ENCODE results near the gene IQSEC3. TPM values are rescaled to one million over a fixed set of nuclear protein-coding genes. Genes with fewer than 3 reads are reported as not detected.

The IQSEC3 gene
- polyA plus RNA-seq, 4 donors: under 0.01 to 1.5 (median 1.4) TPM; not detected in 1

DNA sequence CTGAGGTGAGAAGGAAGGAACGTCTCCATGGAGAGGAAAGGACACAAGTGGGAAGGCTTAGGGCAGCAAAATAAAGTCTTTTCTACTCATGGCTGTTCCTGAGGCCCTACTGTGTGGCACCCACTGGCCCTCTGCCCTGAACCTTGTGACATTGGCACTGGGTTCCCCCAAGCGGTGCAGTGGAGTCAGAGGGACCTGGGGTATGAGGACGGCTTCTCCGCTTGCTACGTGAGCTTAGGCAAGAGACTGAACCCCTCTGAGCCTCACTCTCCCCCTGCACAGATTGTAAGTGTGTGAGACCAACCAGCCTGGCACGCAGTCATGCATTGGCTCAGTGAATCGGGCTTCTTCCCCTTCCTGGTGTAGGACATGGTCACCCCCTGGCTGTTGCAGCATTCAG lies 127.7 kb downstream of the IQSEC3 start:
- peaks cover 0 to 3% (median 0%) of the 10 kb centered on the region in 3 donors for H3K4me1 ChIP-seq (ENCODE audit: control insufficient read depth in 3 of 3, insufficient read depth in 2 of 3, low read depth in 1 of 3, low read length in 2 of 3)
- peaks cover 0 to 5% of the 10 kb centered on the region in 2 donors for H3K9me3 ChIP-seq (ENCODE audit: control insufficient read depth in 2 of 2, insufficient read depth in 1 of 2, low read depth in 1 of 2, low read length in 1 of 2)
- H3K4me3 ChIP-seq (ENCODE audit: low read depth in 1 of 3, low read length in 3 of 3): no peak overlapping the region
- no peaks in the 10 kb centered on the region for H3K36me3 ChIP-seq (ENCODE audit: control insufficient read depth in 3 of 3, insufficient read depth in 2 of 3, low read depth in 1 of 3, low read length in 3 of 3)
- H3K27ac ChIP-seq (ENCODE audit: low read depth in 1 of 3, low read length in 2 of 3): no peak overlapping the region
- peaks cover 0 to 13% (median 3%) of the 10 kb centered on the region in 3 donors for H3K27me3 ChIP-seq (ENCODE audit: control insufficient read depth in 3 of 3, insufficient read depth in 3 of 3, low read length in 3 of 3)
- WGBS, 3 donors: 76 to 85% (median 81%) methylated on average over 7 of the region's 7 CpGs
- FAIRE-seq: no peak
- no peak for DNase-seq

DNA sequence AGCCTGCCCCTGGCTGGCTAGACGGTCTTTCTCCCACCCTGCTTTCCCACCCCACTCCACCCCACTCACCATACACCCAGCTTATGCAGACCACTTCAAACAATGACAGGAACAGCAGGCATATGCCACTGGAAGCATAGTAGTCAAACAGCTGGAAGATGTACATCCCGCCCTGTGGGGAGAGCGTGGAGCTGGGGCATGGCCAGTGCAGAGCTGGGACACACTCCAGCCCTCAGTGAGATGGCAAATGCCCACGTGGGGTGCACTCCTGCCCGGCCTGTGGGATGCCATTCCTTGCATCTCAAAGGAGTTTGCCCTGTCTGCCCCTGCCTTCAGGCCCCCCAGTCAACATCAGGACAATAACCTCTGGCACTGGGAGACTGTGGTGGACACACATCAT lies 128.6 kb downstream of the IQSEC3 start:
- Histone ChIP-seq H3K27ac (ENCODE audit: low read depth in 1 of 3, low read length in 2 of 3) (no peak overlapping the region), H3K4me3 (ENCODE audit: low read depth in 1 of 3, low read length in 3 of 3) (no peak overlapping the region), H3K9me3 (ENCODE audit: control insufficient read depth in 2 of 2, insufficient read depth in 1 of 2, low read depth in 1 of 2, low read length in 1 of 2) (peaks cover 0 to 5% of the 10 kb centered on the region in 2 donors), H3K4me1 (ENCODE audit: control insufficient read depth in 3 of 3, insufficient read depth in 2 of 3, low read depth in 1 of 3, low read length in 2 of 3) (no peaks in the 10 kb centered on the region), H3K27me3 (ENCODE audit: control insufficient read depth in 3 of 3, insufficient read depth in 3 of 3, low read length in 3 of 3) (peaks cover 0 to 17% (median 4%) of the 10 kb centered on the region in 3 donors), H3K36me3 (ENCODE audit: control insufficient read depth in 3 of 3, insufficient read depth in 2 of 3, low read depth in 1 of 3, low read length in 3 of 3) (no peaks in the 10 kb centered on the region)
- FAIRE-seq (no peak), DNase-seq (no peak)
- 71 to 75% (median 74%) methylated on average over 5 of the region's 5 CpGs for WGBS, 3 donors

DNA sequence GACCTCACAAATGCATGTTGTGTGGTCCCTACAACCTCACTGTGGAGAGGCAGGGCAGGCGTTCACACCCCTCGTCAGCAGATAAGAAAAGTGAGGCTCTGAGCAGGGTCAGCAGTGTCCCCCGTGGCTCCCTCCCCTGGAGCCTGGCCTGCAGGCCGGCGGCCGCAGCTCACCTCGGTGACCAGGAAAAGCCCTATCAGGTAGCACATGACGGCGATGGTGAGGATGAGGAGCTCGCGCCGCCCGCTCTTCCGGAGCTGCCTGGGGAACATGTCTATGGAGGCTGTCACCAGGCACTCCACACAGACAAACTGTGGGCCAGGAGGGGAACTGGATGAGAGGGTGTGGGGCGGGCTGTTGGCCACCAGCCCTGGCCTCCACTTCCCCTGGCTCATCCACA lies 129.4 kb downstream of the IQSEC3 start:
- DNase-seq (no peak), FAIRE-seq (no peak)
- Histone ChIP-seq H3K4me1 (ENCODE audit: control insufficient read depth in 3 of 3, insufficient read depth in 2 of 3, low read depth in 1 of 3, low read length in 2 of 3) (no peaks in the 10 kb centered on the region), H3K27ac (ENCODE audit: low read depth in 1 of 3, low read length in 2 of 3) (no peak overlapping the region), H3K27me3 (ENCODE audit: control insufficient read depth in 3 of 3, insufficient read depth in 3 of 3, low read length in 3 of 3) (peaks cover 0 to 18% (median 4%) of the 10 kb centered on the region in 3 donors), H3K9me3 (ENCODE audit: control insufficient read depth in 2 of 2, insufficient read depth in 1 of 2, low read depth in 1 of 2, low read length in 1 of 2) (peaks cover 0 to 5% of the 10 kb centered on the region in 2 donors), H3K4me3 (ENCODE audit: low read depth in 1 of 3, low read length in 3 of 3) (no peak overlapping the region), H3K36me3 (ENCODE audit: control insufficient read depth in 3 of 3, insufficient read depth in 2 of 3, low read depth in 1 of 3, low read length in 3 of 3) (no peaks in the 10 kb centered on the region)
- WGBS, 3 donors: 85 to 89% (median 87%) methylated on average over 13 to 15 of the region's 15 CpGs

DNA sequence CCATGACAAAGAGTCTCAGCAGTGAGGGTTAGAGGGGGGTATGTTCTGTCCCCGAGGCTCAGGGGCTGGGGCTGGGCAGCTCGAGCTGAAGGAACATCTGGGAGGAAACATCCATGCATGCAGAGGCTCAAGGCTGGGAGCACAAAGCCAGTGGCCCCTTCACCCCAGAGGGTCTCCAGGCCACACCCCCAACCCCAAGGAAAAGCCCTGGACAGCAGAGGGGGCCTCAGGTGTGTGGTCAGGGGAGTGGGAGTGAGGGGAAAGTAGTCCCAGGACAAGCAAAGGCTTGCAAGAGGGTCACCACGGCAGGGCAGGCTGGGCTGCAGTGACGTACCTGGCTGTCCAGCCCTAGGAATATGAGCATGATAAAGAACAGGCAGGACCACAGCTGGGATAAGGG lies 129.9 kb downstream of the IQSEC3 start:
- Histone ChIP-seq H3K9me3 (ENCODE audit: control insufficient read depth in 2 of 2, insufficient read depth in 1 of 2, low read depth in 1 of 2, low read length in 1 of 2) (peaks cover 0 to 5% of the 10 kb centered on the region in 2 donors), H3K4me1 (ENCODE audit: control insufficient read depth in 3 of 3, insufficient read depth in 2 of 3, low read depth in 1 of 3, low read length in 2 of 3) (no peaks in the 10 kb centered on the region), H3K27me3 (ENCODE audit: control insufficient read depth in 3 of 3, insufficient read depth in 3 of 3, low read length in 3 of 3) (peaks cover 0 to 20% (median 4%) of the 10 kb centered on the region in 3 donors), H3K36me3 (ENCODE audit: control insufficient read depth in 3 of 3, insufficient read depth in 2 of 3, low read depth in 1 of 3, low read length in 3 of 3) (no peaks in the 10 kb centered on the region), H3K27ac (ENCODE audit: low read depth in 1 of 3, low read length in 2 of 3) (no peak overlapping the region), H3K4me3 (ENCODE audit: low read depth in 1 of 3, low read length in 3 of 3) (no peak overlapping the region)
- no peak for FAIRE-seq
- 68 to 74% (median 74%) methylated on average over 4 of the region's 4 CpGs for WGBS, 3 donors
- DNase-seq: no peak

GRCh38 chr12:197347-197746 lies 130.8 kb downstream of the IQSEC3 start:
- Histone ChIP-seq H3K36me3 (ENCODE audit: control insufficient read depth in 3 of 3, insufficient read depth in 2 of 3, low read depth in 1 of 3, low read length in 3 of 3) (no peaks in the 10 kb centered on the region), H3K4me3 (ENCODE audit: low read depth in 1 of 3, low read length in 3 of 3) (no peak overlapping the region), H3K27me3 (ENCODE audit: control insufficient read depth in 3 of 3, insufficient read depth in 3 of 3, low read length in 3 of 3) (peaks cover 0 to 28% (median 6%) of the 10 kb centered on the region in 3 donors), H3K27ac (ENCODE audit: low read depth in 1 of 3, low read length in 2 of 3) (no peak overlapping the region), H3K9me3 (ENCODE audit: control insufficient read depth in 2 of 2, insufficient read depth in 1 of 2, low read depth in 1 of 2, low read length in 1 of 2) (no peaks in the 10 kb centered on the region), H3K4me1 (ENCODE audit: control insufficient read depth in 3 of 3, insufficient read depth in 2 of 3, low read depth in 1 of 3, low read length in 2 of 3) (no peaks in the 10 kb centered on the region)
- FAIRE-seq (no peak), DNase-seq (no peak)
- 76 to 90% (median 86%) methylated on average over 3 of the region's 3 CpGs for WGBS, 3 donors

DNA sequence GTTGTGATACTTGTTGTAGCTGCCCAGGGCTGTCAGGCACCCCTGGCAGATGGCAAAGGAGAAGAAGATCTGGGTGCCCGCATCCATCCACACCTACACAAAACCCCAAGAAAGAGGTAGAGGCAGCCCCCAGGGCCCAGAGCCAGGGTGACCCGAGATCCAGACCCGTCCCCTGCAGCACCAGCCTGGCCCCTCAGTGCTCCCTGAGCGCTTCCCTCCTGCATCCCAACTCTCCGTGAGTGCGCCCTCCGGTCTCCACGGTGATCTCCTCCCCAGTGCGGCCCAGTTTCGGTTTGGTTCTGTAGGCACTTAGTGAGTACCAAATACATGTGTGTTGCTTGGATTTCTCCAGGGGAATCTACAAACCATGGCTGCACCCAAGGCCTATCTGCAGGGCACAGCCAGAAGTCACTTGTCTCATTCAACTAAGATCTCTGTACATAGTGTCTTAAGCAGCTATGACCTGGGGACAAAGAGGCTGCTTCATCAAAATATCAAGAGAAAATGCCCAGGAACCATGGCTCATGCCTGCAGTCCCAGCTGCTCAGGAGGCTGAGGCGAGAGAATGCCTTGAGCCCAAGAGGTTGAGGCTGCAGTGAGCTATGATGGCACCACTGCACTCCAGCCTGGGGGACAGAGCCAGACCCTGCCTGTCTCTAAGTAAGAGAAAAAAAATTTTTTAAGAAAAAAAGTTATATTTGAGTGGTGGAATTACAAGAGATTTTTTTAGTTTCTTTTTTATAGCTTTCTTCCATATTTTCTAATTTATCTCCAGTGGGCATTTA lies 131.5 kb downstream of the IQSEC3 start:
- FAIRE-seq: no peak
- Histone ChIP-seq H3K4me3 (ENCODE audit: low read depth in 1 of 3, low read length in 3 of 3) (no peak overlapping the region), H3K27me3 (ENCODE audit: control insufficient read depth in 3 of 3, insufficient read depth in 3 of 3, low read length in 3 of 3) (peaks cover 0 to 36% (median 6%) of the 10 kb centered on the region in 3 donors), H3K36me3 (ENCODE audit: control insufficient read depth in 3 of 3, insufficient read depth in 2 of 3, low read depth in 1 of 3, low read length in 3 of 3) (no peaks in the 10 kb centered on the region), H3K4me1 (ENCODE audit: control insufficient read depth in 3 of 3, insufficient read depth in 2 of 3, low read depth in 1 of 3, low read length in 2 of 3) (no peaks in the 10 kb centered on the region), H3K9me3 (ENCODE audit: control insufficient read depth in 2 of 2, insufficient read depth in 1 of 2, low read depth in 1 of 2, low read length in 1 of 2) (no peaks in the 10 kb centered on the region), H3K27ac (ENCODE audit: low read depth in 1 of 3, low read length in 2 of 3) (no peak overlapping the region)
- WGBS, 3 donors: 92 to 94% (median 94%) methylated on average over 11 of the region's 11 CpGs
- DNase-seq: no peak

DNA sequence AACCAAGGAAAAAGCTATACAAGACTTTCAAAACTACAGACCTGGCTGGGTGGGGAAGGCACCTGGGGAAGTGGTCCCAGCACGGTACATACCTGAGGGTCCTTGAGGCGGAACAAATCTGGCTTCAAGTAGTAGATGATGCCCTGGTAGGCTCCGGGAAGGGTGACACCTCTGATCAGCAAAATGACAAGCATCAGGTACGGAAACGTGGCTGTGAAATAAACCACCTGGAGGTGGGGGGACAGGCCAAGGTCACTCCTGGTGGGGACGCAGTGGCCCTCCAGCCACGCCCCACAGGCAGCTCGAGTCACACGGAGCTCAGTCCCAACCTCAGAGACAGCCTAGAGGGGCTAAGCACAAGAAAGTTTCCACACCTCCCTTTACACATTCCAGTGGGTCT lies 132.1 kb downstream of the IQSEC3 start:
- H3K27ac ChIP-seq (ENCODE audit: low read depth in 1 of 3, low read length in 2 of 3): no peak overlapping the region
- peaks cover 0 to 38% (median 6%) of the 10 kb centered on the region in 3 donors for H3K27me3 ChIP-seq (ENCODE audit: control insufficient read depth in 3 of 3, insufficient read depth in 3 of 3, low read length in 3 of 3)
- WGBS, 3 donors: 38 to 61% (median 48%) methylated on average over 9 of the region's 9 CpGs
- no peaks in the 10 kb centered on the region for H3K9me3 ChIP-seq (ENCODE audit: control insufficient read depth in 2 of 2, insufficient read depth in 1 of 2, low read depth in 1 of 2, low read length in 1 of 2)
- no peaks in the 10 kb centered on the region for H3K36me3 ChIP-seq (ENCODE audit: control insufficient read depth in 3 of 3, insufficient read depth in 2 of 3, low read depth in 1 of 3, low read length in 3 of 3)
- H3K4me1 ChIP-seq (ENCODE audit: control insufficient read depth in 3 of 3, insufficient read depth in 2 of 3, low read depth in 1 of 3, low read length in 2 of 3): no peaks in the 10 kb centered on the region
- no peak for FAIRE-seq
- no peak for DNase-seq
- no peak overlapping the region for H3K4me3 ChIP-seq (ENCODE audit: low read depth in 1 of 3, low read length in 3 of 3)

DNA sequence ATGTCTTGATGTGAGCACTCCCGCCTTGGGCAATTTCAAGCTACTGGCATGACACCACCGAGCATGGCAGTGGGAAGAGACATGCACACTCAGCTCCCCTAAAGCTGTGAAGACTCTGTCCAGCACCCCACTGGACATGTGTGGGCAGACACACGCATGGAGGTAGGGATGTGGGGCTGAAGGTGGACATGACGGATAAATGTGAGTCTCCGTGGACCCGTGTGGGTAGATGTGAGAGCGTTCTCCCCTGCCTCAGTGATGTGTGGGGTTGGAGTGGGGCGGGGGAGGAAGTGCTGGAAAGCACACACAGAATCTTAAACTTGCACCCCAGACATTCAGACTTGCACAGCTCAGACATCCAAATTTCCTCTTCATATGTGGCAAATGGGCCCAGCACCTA lies 134.8 kb downstream of the IQSEC3 start:
- DNase-seq (no peak), FAIRE-seq (no peak)
- H3K9me3 ChIP-seq (ENCODE audit: control insufficient read depth in 2 of 2, insufficient read depth in 1 of 2, low read depth in 1 of 2, low read length in 1 of 2): no peaks in the 10 kb centered on the region
- 78 to 79% (median 78%) methylated on average over 8 of the region's 8 CpGs for WGBS, 3 donors
- no peaks in the 10 kb centered on the region for H3K36me3 ChIP-seq (ENCODE audit: control insufficient read depth in 3 of 3, insufficient read depth in 2 of 3, low read depth in 1 of 3, low read length in 3 of 3)
- H3K4me1 ChIP-seq (ENCODE audit: control insufficient read depth in 3 of 3, insufficient read depth in 2 of 3, low read depth in 1 of 3, low read length in 2 of 3): peaks cover 0 to 6% (median 0%) of the 10 kb centered on the region in 3 donors
- H3K27ac ChIP-seq (ENCODE audit: low read depth in 1 of 3, low read length in 2 of 3): no peak overlapping the region
- H3K27me3 ChIP-seq (ENCODE audit: control insufficient read depth in 3 of 3, insufficient read depth in 3 of 3, low read length in 3 of 3): peaks cover 0 to 49% (median 14%) of the 10 kb centered on the region in 3 donors
- H3K4me3 ChIP-seq (ENCODE audit: low read depth in 1 of 3, low read length in 3 of 3): no peak overlapping the region
